Stimulated activated CD4-positive, alpha-beta T cell treated with anti-CD3 and anti-CD28 coated beads, Interleukin-4, amount 100 ng/mL, for 24 hours (primary cell): ENCODE results near the gene FHOD3.
"Not testable (repeated sequence)": the region's sequence is repeated elsewhere in the genome, so short reads cannot be mapped to it uniquely, and the experiment has no call there.

ENCODE experiments used
- DNase-seq: peaks from one replicate; pipeline ENCODE4 v3.0.0-alpha.2; 2020

The FHOD3 gene

DNA sequence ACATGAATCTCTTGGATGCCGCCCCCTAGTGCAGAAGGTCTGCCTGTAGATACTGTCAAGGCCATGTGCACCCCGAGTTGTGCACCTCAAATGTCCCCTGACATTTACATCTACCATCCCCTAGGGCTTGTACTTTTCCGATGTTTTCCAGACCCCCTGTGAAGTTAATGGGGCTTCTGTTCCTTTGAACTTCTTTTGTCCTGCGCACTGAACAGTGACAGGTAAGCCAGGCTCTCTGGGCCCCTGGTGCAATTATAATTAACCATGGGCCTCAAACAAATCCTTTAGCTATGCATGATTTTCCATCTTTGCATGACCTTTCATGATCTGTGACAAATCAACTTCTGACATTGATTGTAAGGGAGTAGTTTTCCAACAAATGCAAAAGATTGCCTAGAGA, 158.4 kb downstream of the FHOD3 start:
- DNase-seq: no peak

DNA sequence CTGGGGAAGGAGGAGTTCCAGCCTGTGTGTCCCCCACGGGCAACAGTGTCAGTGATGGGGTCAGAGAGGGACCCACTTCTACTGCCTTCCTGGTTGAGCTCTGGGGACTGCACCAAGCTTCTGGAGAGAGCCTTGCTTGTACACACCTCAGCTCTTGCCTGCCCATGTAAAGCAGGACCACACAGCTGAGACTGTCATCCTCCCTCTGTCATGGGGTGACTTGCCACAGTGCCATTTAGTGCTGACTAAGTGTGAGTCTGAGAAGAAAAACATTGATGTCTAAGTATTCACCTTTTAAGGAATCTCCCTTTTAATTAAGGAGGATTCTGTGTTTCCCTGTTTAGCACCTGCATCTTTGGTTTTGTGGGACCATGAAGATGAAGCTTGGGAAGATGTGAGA, 159.1 kb downstream of the FHOD3 start:
- DNase-seq: no peak

DNA sequence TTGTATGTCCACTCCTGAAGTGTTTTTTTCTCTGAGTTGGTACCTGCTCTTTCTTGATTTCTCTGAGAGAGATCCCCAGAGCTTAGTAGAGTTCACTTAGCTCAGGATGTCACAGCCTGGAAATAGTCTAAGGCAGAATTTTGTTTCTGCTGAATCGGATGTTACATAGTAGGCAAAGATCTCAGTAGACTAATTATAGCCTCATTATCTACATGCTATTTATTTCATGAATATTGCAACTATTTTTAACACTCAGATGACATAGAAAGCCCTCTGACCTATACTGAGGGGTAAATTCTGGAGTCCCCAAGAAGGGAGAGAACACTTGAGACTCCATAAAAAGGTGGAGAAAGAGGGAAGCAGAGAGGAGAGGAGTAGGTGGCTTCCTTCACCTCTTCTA, 160.2 kb downstream of the FHOD3 start:
- DNase-seq: no peak

DNA sequence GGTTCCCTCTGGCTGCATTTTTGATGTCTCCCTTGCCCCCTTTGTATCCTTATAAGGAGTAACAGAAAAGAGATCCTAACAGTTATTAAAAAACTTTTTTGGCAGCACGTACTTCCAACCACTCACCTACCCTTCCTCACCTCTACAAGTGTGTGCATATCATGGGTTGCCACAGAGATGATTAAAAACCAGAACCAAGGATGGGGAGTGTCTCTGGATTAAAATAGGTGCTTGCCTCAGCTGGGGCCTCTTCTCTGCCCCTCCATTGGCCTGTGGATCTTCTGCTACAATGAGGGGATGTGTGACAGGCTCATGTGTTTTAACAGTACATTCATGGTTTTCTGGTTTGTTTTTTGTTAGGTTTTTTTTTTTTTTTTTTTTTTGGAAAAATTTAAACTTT, 160.8 kb downstream of the FHOD3 start:
- no peak for DNase-seq

DNA sequence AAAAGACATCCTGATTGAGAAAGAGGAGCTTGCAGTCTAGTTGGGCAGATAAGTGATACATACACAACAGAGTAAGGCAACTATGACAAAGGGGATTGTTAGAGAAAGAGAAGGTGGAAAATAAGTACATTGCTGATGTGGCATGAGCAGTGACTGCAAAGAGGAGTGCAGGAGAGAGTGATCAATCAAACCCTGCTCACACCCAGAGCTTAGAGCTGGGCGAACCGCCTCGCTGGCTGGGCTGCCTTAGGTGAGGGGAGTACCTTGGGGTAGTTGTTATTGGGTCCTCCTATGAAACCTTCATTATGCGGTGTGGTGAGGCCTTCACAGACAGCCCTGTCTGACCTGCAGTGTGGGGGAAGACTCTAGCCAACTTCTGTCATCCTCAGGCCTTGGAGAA, 161.7 kb downstream of the FHOD3 start:
- DNase-seq: no peak

DNA sequence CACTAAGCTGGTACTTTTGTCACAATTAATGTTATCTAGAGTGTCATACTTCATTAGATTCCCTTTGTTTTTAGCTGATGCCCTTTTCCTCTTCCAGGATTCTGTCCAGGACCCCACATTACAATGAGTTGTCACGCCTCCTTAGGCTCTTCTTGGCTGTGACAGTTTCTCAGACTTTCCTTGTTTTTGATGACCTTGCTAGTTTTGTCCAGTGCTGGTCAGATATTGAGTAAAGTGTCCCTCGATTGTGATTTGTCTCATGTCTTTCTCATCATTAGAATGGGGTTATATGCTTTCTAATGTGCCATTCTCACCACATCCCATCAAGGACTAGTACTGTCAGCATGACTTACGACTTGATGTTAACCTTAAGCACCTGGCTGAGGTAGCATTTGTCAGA, 162.3 kb downstream of the FHOD3 start:
- no peak for DNase-seq

DNA sequence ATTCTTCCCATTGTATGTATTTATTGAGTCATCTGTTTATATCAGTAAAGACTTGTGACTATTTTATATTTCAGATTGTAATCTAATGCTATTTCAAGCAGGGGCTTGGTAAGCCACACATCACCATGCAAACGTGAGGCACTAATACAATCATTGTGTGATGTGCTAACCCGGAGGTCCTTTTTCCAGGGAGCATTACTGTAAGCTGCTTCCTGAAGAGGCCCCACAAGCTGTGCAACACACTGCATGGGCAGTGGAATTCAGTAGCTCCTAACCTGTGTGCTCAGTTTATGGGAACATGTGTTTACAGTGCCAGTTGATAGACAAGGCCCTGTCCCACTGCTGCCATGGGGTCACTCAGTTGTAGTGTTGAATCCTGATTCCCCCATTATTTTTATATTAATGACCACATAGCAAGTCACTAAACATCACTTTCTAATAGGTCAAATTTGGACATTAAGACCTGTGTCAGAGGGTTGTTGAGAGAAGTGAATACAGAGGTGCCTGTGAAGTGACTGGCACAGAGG, 162.9 kb downstream of the FHOD3 start:
- DNase-seq: no peak

DNA sequence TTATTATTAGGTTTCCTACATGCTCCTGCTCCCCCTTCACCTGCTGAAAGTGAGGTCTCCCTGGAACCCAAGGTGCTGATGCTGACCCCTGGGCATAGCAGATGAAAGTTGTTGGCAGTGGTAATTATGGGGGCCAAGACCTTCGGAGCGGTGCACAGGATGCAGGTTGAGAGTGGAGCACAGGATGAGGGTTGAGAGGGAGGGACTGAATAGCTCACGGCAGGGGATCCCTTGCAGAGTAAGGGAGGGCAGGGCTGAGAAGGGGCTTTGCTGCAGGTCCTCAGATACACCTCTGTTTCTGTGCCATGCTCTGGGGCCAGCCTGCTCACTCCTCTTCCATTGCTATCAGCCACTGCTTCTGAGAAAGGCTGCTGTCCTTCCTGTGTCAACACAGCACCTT, 163.3 kb downstream of the FHOD3 start:
- DNase-seq: no peak

DNA sequence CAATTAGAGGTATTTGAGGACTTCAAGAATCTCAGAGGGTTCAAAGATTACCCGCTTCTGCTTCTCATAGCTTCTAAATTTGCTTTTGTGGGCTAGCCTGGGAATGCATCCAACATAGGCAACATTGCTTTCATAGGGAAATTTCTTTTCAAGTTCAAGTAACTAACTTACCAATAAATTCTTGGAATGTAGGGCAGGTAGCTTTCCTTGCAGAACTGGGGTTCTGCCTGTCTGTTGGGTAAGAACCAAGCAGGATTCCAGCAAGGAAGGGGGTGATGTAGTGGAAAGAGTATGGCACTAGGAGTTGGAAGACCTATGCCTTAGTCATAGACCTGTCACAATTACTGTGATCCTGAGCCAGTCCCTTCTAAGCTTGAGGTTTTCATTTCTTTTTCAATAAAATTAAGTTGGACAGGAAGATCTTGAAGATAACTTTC, 164.1 kb downstream of the FHOD3 start:
- no peak for DNase-seq

DNA sequence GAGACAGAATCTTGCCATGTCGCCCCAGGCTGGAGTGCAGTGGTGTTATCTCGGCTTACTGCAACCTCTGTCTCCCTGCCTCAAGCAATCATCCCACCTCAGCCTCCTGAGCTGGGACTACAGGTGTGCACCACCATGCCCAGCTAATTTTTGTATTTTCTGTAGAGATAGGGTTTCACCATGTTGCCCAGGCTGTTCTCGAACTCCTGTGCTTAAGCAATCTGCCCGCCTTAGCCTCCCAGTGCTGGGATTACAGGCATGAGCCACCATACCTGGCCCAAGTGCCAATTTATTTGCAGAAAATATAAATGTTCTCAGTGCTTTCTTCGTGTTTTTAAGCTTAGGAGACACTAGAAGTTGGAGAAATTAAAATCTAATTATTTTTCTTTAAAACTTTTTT, 166.0 kb downstream of the FHOD3 start:
- not testable (repeated sequence) for DNase-seq

DNA sequence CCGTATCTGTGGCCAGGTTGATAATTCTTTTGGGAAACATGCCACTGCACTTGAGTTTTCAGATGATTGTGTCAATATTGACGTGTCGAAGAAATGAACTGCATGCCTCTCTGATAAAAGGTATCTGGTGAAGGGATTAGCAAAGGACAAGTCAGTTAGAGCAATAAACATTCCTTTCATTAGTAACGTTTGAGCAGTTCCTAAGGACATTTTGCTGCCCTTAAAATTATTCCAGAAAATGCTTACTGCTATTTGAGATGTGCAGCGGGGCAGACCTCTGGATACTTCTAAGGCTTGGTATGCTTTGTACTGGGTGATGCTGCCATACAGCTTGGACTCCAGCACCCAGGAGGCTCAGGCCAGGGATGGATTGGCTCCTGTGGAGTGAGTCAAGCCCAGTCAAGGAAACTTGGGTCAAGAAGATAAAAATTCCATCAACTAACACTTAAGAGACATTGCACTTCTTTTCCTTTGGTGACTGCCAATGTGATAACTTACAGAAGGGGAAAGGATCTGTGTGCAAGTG, 166.7 kb downstream of the FHOD3 start:
- no peak for DNase-seq

DNA sequence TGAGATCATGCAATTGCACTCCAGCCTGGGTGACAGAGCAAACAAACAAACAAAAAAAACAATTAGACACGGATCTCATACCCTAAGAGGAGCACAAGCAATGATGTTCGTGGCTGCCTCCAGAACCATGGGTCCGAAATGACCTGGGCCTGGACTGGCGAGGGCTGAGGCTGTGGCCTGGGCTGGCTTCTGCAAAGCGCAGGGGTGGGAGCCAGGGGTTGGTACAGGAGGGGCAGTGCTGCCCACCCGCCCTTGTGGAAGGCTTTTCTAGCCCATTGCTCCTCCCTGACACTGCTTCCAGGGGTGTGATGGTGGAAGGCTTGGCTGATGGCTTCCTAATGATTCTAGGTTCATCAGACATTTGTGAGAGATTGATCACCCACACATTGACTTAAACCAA, 167.8 kb downstream of the FHOD3 start:
- no peak for DNase-seq

DNA sequence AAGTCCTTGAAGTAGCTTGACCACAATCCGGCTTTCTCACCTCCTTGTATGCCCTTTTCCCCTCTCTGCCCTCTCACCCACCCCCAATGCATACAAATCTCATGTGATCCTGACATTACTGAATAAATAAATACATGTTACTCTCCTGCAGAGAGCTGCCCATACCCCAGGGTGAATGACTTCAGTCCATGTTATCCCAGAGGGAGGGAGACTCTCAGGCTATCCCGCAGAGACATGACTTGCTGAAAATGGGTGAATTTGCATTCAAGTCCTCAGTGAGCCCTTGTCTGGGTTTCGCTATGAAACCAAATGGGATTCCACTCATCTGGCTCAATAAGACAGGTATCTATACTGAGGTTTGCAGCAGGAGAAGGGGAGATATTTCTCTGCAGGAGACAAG, 168.5 kb downstream of the FHOD3 start:
- DNase-seq: no peak

DNA sequence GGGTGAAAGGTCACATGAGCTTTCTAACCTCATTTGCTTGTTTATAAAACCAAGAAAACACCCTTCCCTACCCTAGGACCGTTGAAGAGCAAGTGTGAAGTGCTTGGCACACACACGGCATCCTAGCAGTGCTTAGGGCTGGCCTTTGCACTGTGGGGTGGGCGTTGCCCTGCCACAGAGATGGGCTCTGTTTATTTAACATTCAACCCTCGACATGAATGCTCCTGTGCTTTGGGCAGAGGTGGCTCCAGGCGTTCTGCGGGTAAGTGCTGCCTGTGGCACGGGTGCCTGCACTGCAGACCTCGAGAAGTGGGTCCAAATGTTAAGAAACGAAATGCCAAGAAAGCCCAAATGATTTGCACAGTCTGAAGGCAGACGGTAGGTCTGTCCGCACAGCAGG, 170.1 kb downstream of the FHOD3 start:
- no peak for DNase-seq

DNA sequence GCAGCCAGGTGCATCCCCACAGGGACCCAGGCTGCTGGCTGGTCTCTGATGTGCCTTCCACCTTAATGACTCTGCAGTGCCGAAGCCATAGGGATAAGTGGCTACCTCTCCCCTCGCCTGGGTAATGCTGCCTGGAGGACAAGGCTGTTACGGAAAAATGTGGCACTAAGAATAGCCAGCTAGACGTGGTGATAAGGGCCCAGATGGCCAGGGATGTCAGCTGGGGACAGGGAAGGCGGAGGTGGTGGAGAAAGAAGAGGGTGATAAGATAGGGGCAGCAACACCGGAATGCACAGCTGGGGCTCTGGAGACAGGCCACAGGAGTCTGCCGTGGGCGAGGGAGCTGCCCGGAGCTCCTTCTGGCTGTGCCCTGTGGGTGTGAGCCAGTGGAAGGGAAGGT, 170.6 kb downstream of the FHOD3 start:
- no peak for DNase-seq

DNA sequence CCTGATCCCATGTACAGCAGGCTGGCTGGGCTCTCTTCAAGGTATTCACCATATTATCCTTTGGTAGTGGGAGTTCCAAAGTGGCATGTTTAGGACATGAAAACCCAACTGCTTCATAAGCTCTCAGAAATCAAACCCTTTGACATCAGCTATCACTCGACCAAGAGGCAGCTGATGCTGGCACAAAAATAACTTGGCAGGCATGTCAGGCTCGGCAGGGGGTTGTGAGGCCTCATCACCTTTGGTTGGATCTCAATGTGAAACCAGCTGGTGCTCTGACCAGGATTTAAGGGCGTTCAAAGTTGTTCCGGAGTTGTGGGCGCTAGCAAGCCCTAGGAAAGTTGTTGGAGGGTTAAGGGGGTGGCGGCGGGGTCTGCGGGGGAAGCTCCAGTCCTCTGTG, 171.9 kb downstream of the FHOD3 start:
- DNase-seq: no peak

DNA sequence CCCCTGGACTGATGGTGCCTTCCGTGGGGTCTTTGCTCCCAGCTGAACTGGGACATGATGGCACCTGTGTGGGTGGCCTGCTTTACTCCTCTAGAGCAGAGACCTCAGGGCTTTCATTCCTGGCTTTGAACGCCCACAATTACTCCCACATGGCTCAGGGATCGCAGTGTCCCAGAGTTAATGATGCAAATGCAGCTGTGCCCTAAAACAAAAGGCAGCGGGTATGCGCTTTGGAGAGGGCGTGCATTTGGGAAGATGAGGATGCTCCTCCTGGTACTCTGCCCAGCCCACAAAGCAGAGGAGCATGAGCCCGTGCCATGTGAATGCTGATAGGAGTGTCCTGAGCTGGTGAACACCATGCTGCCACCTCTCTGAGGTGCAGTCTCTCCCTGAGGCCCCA, 173.4 kb downstream of the FHOD3 start:
- DNase-seq: no peak

DNA sequence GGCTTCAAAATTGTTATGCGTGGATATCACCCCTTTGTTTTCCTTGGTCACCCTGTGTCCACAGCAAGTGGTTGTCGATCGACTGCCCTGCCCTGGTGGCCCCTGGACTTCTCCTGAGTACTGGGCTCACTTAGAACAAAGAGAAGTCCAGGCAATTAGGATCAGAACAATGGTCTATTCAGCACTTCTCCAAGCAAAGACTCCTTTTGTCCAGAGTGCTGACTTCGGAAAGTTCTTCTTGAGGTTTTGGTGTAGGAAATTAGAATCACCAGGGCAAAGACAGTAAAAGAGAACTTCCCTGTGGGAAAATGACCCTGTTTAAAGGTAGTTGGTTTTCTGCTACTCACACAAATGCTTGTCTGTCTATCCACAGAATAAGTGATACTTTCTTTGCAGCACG, 173.9 kb downstream of the FHOD3 start:
- DNase-seq: no peak

DNA sequence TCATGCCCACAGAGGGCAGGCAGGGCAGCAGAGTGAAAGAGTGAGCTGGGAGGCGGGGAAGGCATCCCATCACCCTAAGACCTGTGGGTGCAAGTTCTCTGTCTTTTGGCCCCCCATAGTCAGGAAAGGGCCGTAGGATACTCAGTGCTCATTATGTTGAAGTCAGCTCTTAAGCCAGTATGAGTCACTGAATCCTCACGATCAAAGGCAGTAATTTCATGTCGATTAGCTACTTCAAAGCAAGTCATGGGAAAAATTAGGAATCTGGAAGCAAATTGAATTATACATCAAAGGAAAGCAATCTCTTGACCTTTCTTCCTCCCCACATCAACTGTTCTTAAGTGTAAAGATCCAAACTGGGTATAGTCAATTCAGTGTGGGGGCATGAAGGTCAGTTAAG, 178.9 kb downstream of the FHOD3 start:
- DNase-seq: no peak

DNA sequence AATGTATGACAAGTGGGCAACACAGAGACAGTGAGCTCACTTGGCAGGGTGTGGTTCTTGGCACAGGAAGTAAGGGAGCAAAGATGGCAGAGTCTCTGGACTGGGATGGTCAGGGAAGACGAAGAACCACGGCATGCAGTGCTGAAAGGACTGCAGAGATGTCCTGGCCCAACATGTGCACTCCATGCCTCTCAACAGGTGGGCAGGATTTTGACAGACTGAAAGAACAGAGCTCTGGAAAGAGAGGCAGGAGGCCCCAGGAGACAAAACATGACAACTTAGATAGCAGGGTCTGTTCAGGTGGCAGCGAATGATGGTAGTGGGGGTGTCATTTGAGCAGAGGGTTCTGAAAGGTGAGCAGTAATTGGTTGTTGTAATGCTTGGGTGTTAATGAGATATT, 180.3 kb downstream of the FHOD3 start:
- DNase-seq: no peak

DNA sequence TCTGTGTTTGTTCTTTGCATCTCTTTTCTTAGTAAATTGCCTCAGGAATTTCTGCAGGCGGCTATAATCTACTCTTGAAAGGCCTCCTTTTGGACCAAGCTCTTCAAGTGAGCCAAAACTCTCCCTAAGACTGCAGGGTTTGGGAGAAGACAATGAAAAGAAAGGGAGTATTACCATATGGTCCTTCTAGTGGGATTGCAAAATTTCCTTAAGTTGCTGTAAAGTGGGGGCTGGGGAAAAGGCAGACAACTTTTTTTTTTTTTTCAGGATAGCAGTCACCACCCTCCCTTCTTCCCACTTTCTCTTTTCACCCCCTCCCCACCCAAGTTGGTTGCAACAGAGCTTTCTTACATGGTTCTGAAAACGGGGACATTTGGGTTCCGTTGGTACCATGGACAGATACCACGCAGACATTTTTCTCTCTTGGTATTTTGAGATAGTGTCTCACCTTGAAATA, 183.7 kb downstream of the FHOD3 start:
- DNase-seq: no peak

DNA sequence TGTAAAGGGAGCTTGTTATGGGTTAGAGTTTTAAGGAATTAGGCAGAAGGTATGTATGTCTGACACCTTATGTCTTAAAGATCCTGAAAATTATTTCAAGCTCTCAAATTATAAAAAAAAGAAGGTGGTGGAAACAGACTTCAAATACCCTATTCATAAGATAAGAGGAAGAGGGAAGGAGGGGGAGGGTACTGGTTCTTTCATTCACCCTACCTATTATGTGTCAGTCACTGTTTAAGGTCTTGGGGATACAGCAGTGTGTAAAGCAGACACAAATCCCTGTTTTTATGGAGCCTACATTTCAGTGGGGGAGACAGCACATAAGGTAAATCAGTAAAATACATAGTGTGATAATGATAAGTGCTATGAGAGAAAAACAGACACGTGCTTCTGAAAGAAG, 184.4 kb downstream of the FHOD3 start:
- DNase-seq: no peak

DNA sequence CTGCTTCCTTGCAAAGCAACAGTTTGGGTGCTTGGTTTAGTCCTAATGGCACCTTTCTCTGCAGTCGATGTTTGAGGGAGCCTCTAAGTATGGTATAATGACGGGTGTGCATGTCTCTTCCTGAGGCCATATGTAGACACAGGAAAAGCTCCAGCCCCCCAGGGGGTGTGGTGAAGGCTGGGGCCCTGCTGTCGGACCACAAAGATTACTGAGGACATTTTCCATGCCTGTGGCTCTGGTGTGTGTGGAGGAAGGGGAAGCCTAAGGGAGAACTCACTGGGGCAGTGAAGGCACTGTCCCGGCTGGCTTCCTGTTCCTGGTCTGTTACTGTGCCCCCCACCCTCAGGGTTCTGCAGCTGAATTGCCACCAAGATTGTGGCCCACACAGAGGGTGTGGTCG, 187.1 kb downstream of the FHOD3 start:
- DNase-seq: no peak

DNA sequence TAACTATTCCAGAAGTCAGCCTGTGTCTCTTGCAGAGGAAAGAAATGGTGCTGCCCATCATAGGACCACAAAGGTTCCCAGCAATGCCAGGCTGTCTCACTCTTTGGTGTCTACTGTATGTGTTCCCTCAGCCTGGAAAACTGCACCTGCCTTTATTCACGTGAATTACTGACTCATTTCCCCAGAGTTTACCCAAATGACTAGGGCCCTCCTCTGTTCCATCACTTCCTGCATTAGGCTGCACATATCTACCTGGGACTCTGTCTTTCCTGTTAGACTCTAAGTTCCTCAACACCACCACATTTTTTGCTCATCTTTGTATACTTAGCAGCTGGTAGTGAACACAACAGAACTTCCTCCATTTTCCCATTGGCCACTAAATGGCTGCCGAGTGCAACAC, 188.3 kb downstream of the FHOD3 start:
- no peak for DNase-seq

DNA sequence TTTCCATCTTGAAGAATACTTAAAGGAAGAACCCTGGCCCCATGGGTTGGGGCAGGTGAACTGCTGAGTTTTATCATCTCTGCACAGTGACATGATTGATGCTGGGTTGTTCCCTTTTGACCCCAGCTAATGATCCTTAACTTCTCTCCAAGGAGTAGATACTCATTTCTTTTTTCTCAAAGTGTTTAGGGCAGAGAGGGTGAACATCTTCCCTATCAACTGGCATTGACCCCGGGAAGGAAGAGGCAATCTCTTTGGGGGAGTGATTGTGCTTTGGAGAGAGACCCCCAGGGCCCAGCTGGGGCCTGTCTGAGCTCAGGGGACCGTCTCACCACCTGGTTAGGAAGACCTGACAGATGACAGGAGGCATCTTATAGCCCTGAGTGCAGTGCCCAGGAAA, 190.6 kb downstream of the FHOD3 start:
- no peak for DNase-seq

DNA sequence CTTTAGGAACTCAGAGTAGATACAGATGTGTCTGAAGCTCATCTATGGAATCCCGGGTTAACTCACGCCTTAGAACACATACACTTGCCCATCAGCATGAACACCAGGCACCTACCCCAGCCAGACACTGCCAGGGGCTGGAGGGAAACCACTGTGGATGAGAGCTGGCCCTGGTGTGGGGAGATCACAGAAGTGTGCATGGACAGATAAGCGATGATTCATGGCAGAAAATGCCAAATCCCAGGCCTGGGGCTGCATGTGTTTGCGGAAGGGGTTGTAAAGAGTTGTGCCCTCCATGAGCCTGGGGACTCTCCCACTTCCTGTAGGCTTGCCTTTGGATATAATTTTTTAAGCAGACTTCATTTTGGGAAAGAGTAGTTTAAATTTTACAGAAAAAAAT, 193.4 kb downstream of the FHOD3 start:
- DNase-seq: no peak
